ENCODE results near the gene PAMR1.

PAMR1 gene

DNA sequence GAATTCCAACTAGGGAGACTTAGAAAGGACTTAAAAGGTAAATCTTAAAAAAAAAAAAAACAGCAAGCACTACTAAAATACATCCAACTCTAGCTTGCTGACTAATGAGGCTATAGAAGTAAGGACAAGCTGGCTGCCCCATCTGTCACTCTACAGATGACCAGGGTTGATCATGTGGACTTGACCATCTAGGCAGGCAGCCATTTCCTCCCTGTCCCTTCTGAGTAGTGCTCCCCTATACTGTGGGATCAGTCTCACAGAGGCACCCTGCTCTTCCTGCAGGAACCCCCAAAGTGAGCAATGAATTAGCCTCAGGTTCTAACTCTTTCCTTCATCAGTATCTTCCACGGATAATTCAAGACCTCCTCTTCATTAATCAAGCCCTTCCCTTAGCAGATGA is 118.4 kb downstream of the PAMR1 start:
- Histone ChIP-seq H3K4me1 (ENCODE audit: control insufficient read depth, insufficient read depth, low read length, poor library complexity, severe bottlenecking) (no peaks in the 10 kb centered on the region), H3K4me3 (ENCODE audit: extremely low read depth, insufficient read depth, low read length, poor library complexity, severe bottlenecking) (no peak overlapping the region), H3K36me3 (ENCODE audit: control insufficient read depth, insufficient read depth, low read length) (no peaks in the 10 kb centered on the region), H3K9me3 (ENCODE audit: control insufficient read depth, low read length) (no peaks in the 10 kb centered on the region), H3K27ac (ENCODE audit: low read depth, low read length, severe bottlenecking) (no peak overlapping the region)
- WGBS, 2 experiments (ENCODE audit: insufficient coverage in 2 of 2), result 100% methylated on average over 1 of the region's 1 CpG

DNA sequence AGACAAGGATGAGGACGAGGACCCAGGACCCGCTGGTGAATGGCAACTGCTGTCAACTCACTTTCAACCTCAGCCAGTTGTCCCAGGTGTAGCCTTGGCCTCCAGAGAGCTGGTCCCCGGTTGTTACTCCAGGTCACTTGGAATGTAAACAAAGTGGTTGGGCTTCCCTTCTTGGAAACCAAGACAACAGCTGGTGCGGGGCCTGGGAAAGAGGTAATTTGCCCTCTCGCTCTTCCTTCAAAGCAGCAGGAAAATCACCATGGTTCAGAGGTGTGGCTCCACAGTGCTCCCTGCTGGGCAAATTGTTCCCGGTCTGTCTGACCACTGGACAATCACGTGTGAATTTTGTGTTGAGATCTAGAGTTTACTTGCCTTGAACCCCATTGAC is 121.0 kb downstream of the PAMR1 start:
- Histone ChIP-seq H3K9me3 (ENCODE audit: control insufficient read depth, low read length) (no peaks in the 10 kb centered on the region), H3K36me3 (ENCODE audit: control insufficient read depth, insufficient read depth, low read length) (no peaks in the 10 kb centered on the region), H3K27ac (ENCODE audit: low read depth, low read length, severe bottlenecking) (no peak overlapping the region), H3K4me1 (ENCODE audit: control insufficient read depth, insufficient read depth, low read length, poor library complexity, severe bottlenecking) (no peaks in the 10 kb centered on the region), H3K4me3 (ENCODE audit: extremely low read depth, insufficient read depth, low read length, poor library complexity, severe bottlenecking) (no peak overlapping the region)
- WGBS, 2 experiments (ENCODE audit: insufficient coverage in 2 of 2), result 34 to 55% methylated on average over 4 to 6 of the region's 7 CpGs

DNA sequence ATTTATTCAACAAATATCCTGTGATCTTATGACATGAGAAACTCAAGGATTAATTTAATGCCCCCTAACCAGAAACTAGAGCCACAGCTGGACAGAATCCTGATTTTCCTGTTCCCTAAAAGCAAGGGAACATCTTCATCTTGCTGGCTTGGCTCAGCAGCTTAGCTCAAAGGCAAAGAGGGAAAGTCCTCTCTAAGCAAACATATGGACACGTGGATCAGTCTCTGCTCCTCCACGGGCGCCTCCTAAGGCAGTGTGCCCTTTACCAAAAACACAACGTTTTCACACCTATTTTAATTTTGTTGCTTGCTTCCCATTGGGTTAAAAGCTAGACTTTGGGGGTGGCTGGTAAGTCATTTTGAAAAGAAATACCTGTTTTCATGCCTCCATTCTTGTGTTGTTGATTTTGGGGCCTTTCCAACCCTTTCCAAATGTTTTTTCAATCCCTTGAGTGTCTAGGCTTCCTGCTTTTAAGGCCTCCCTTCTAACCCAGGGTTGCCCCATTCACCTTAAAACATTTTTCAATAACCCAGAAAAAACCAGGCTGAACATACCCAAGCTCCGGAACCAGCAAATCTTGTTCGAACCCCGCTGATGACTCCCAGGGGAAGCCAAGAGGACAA is 121.5 kb downstream of the PAMR1 start:
- H3K27ac ChIP-seq (ENCODE audit: low read depth, low read length, severe bottlenecking), result no peak overlapping the region
- H3K4me3 ChIP-seq (ENCODE audit: extremely low read depth, insufficient read depth, low read length, poor library complexity, severe bottlenecking), result no peak overlapping the region
- no peaks in the 10 kb centered on the region for H3K9me3 ChIP-seq (ENCODE audit: control insufficient read depth, low read length)
- H3K36me3 ChIP-seq (ENCODE audit: control insufficient read depth, insufficient read depth, low read length), result no peaks in the 10 kb centered on the region
- no peaks in the 10 kb centered on the region for H3K4me1 ChIP-seq (ENCODE audit: control insufficient read depth, insufficient read depth, low read length, poor library complexity, severe bottlenecking)
- WGBS, 2 experiments (ENCODE audit: insufficient coverage in 2 of 2), result 90 to 96% methylated on average over 6 to 7 of the region's 7 CpGs

DNA sequence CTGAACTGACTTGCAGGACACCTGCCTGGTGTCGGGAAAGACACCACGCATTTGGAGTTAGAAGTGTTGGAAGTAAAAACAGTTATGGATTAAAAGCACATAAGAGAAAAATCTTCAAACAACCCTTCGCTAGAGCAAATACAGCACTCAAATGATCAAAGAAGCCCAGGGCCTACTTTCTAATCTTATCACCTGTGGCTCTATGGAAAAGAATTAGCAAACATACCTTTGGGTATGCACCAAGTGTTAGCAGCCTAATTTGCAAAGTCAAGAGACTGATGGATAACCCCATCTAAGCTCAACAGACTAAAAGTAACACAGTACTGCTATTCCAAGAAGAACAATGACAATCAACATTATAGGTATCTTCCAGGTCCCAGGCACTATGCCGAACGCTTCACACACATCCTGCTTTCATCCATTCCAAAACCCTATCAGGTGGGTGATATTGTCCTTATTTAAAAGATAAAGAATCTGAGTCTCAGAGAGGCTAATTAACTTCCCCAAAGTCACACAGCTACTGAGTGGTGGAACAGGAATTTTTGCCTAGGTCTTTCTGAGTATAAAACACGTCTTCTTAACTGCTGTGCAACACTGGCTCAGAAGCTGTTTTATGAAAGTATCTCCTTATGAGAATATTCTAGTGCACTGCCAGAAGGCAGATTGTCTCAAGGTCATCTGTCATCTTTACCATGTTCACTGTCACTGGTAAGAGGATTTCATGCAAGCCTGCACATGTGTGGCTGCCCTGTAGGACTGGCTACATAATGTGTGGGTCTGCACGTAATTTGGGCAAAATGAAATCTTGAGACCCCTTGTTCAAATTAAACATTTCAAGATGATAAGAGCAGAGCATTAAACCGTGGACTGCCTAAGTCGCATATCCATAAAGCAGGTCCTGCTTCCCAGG is 122.4 kb downstream of the PAMR1 start:
- 87 to 95% methylated on average over 3 to 5 of the region's 9 CpGs for WGBS, 2 experiments (ENCODE audit: insufficient coverage in 2 of 2)
- Histone ChIP-seq H3K4me3 (ENCODE audit: extremely low read depth, insufficient read depth, low read length, poor library complexity, severe bottlenecking) (no peak overlapping the region), H3K4me1 (ENCODE audit: control insufficient read depth, insufficient read depth, low read length, poor library complexity, severe bottlenecking) (no peaks in the 10 kb centered on the region), H3K9me3 (ENCODE audit: control insufficient read depth, low read length) (no peaks in the 10 kb centered on the region), H3K36me3 (ENCODE audit: control insufficient read depth, insufficient read depth, low read length) (no peaks in the 10 kb centered on the region), H3K27ac (ENCODE audit: low read depth, low read length, severe bottlenecking) (no peak overlapping the region)

DNA sequence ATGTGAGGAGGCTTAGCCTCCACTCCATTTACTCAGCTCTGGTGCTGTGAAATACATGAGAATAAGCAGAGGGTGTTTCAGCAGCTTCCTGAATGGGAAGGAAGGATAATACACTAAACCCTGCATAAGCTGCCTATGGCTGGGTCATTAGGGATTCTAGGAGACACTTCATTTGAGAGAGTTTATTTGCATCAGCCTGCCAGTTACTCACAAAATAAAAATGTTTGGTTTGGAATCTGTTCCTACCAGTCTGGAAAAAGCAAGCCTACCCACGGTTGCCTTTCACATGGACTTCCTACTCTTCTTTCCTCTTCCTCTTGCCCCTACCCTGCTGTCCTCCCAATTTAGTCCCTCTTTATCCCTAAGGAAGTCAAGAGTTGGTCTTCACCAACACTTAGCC is 126.5 kb downstream of the PAMR1 start:
- WGBS, 2 experiments (ENCODE audit: insufficient coverage in 2 of 2), result 67 to 89% methylated on average over 1 of the region's 1 CpG
- Histone ChIP-seq H3K27ac (ENCODE audit: low read depth, low read length, severe bottlenecking) (no peak overlapping the region), H3K4me1 (ENCODE audit: control insufficient read depth, insufficient read depth, low read length, poor library complexity, severe bottlenecking) (no peaks in the 10 kb centered on the region), H3K36me3 (ENCODE audit: control insufficient read depth, insufficient read depth, low read length) (no peaks in the 10 kb centered on the region), H3K9me3 (ENCODE audit: control insufficient read depth, low read length) (no peaks in the 10 kb centered on the region), H3K4me3 (ENCODE audit: extremely low read depth, insufficient read depth, low read length, poor library complexity, severe bottlenecking) (no peak overlapping the region)

DNA sequence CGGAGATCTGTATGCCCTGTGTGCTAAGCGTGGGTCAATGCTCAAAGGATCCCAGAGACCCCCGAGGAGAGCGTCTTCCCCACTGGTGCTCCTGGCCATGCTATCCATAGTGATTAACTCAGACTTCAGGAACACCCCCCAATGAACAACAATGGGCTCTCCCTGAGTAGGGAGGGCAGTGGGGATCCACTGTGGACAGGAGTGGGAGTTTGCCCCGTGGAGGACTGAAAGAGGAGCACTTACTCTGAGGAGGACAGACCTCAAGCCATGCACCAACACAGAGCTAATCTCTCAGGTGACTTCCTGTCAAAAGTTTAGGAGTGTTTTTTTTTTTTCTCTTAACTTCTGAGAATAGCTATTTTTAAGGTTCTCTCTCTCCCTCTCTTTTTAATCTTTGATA is 130.5 kb downstream of the PAMR1 start:
- Histone ChIP-seq H3K4me3 (ENCODE audit: extremely low read depth, insufficient read depth, low read length, poor library complexity, severe bottlenecking) (no peak overlapping the region), H3K36me3 (ENCODE audit: control insufficient read depth, insufficient read depth, low read length) (no peaks in the 10 kb centered on the region), H3K4me1 (ENCODE audit: control insufficient read depth, insufficient read depth, low read length, poor library complexity, severe bottlenecking) (no peaks in the 10 kb centered on the region), H3K9me3 (ENCODE audit: control insufficient read depth, low read length) (no peaks in the 10 kb centered on the region), H3K27ac (ENCODE audit: low read depth, low read length, severe bottlenecking) (no peak overlapping the region)
- WGBS, 2 experiments (ENCODE audit: insufficient coverage in 2 of 2), result 100% methylated on average over 1 to 4 of the region's 5 CpGs

DNA sequence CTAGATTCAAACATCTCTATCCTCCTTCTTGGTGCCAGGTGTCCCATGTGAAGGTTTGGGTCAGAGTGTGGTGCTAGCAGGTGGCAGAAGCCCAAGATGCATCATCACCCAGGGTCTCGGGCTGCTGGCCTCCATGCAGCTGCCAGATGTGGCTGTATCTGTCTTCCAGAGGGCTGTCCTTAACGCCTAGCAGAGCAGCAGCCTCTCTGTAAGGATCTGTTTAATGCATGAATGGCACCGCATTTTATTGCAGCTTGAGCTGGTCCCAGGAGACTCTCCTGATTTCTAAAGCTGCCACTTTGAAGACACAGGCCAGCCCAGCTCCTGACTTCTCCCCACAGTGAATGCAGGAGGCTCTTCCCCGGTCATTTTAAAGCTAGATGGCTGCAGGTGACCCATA is 132.3 kb downstream of the PAMR1 start:
- H3K9me3 ChIP-seq (ENCODE audit: control insufficient read depth, low read length), result no peaks in the 10 kb centered on the region
- 69 to 81% methylated on average over 3 of the region's 4 CpGs for WGBS, 2 experiments (ENCODE audit: insufficient coverage in 2 of 2)
- no peak overlapping the region for H3K27ac ChIP-seq (ENCODE audit: low read depth, low read length, severe bottlenecking)
- no peaks in the 10 kb centered on the region for H3K4me1 ChIP-seq (ENCODE audit: control insufficient read depth, insufficient read depth, low read length, poor library complexity, severe bottlenecking)
- no peaks in the 10 kb centered on the region for H3K36me3 ChIP-seq (ENCODE audit: control insufficient read depth, insufficient read depth, low read length)
- no peak overlapping the region for H3K4me3 ChIP-seq (ENCODE audit: extremely low read depth, insufficient read depth, low read length, poor library complexity, severe bottlenecking)

DNA sequence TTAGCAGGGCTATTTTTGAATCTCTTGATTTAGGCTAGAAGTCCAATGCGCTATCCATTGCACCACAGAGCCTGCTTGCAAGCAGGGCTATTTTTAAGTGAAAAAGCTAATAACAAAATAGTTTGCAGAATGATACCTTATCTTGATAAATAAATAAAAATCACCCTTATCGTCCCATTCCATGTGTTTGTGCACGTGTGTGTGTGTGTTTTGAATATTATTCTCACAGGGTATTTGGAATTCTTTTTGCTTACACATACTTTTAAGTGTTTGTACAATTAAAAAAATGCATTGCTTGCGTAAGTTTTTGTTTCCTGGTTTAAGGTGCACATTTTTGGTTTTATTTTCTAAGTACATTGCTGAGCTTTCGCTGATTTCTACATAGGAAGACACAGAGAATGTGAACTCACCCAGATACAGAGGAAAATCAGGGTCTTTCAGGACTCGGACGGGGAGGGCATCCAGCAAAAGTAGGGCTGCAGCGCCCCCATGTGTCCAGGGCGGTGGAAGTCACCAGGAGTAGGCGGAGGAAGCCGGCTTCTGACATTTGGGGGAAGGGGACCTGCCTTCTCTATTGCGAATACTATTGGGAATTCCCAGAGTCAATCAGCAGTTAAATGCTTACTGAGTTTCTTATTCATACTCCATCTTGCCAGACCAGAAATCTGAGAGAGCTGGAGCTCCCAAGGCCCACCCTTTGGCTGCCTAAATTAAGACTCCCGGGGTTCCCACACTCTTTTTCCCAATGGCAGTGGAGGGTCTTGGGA is 133.3 kb downstream of the PAMR1 start:
- 14 to 15% methylated on average over 9 of the region's 13 CpGs for WGBS, 2 experiments (ENCODE audit: insufficient coverage in 2 of 2)
- no peaks in the 10 kb centered on the region for H3K4me1 ChIP-seq (ENCODE audit: control insufficient read depth, insufficient read depth, low read length, poor library complexity, severe bottlenecking)
- H3K9me3 ChIP-seq (ENCODE audit: control insufficient read depth, low read length), result no peaks in the 10 kb centered on the region
- no peak overlapping the region for H3K4me3 ChIP-seq (ENCODE audit: extremely low read depth, insufficient read depth, low read length, poor library complexity, severe bottlenecking)
- no peaks in the 10 kb centered on the region for H3K36me3 ChIP-seq (ENCODE audit: control insufficient read depth, insufficient read depth, low read length)
- no peak overlapping the region for H3K27ac ChIP-seq (ENCODE audit: low read depth, low read length, severe bottlenecking)

DNA sequence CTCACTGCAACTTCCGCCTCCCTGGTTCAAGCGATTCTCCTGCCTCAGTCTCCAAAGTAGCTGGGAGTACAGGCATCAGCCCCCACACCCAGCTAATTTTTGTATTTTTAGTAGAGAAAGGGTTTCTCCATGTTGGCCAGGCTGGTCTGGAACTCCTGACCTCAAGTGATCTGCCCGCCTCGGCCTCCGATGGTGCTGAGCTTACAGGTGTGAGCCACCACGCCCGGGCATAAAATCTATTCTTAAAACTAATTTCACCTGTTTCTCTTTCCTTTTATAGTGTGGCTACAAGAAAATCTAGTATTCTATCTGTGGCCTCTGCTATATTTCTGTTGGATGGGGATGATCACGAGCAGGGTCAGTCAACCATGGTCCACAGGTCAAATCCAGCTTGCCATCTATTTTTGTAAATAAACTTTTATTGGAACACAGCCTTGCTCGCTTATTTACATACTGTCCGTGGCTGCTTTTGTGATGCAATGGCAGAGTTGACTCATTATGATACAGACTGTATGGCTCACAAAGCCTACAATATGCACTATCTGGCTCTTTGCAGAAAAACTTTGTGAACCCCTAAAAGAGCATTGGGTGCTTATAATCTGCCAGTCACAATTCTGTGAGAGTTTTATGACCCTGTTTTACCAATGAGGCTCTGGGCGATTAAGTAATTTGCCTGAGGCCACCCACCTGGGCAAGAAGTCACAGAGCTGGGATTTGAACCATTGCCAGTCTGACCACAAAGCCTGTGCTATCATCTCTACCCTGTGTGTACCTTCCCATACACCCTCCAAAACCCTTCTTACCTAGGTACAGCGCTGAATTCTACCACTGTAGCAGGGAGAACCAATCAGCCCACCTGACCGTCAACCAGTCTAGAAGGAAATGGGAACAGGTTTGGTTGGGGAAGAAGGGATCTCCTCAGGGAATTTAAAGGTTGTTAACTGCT is 134.4 kb downstream of the PAMR1 start:
- no peak overlapping the region for H3K4me3 ChIP-seq (ENCODE audit: extremely low read depth, insufficient read depth, low read length, poor library complexity, severe bottlenecking)
- H3K4me1 ChIP-seq (ENCODE audit: control insufficient read depth, insufficient read depth, low read length, poor library complexity, severe bottlenecking), result no peaks in the 10 kb centered on the region
- WGBS, 2 experiments (ENCODE audit: insufficient coverage in 2 of 2), result 92 to 94% methylated on average over 3 to 4 of the region's 13 CpGs
- H3K27ac ChIP-seq (ENCODE audit: low read depth, low read length, severe bottlenecking), result no peak overlapping the region
- H3K9me3 ChIP-seq (ENCODE audit: control insufficient read depth, low read length), result no peaks in the 10 kb centered on the region
- no peaks in the 10 kb centered on the region for H3K36me3 ChIP-seq (ENCODE audit: control insufficient read depth, insufficient read depth, low read length)

DNA sequence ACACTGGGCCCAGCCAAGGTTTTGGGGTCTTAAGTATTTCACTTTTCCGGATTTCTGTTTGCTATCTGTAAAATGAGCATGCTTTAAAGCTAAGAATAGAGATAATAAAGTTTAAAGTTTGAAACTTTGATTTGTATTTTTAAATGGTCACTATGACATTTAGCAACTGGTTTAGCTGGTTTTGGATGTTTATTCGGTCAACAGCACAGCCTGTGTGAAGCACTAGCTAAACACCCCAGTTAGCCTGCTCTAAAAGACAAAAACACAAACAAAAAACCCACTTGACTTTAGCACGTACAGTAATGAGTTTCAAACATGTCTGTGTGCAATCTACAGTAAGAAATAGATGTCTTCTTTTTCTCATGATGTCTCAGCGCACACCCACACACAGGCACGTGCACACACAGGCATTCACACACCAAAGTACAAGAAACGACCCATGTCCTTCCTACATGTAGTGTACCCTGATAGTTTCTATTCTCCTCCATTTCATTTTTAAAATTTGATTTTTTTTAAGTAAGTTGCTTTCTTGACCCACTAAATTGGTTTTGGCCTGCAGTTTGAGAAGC is 135.4 kb downstream of the PAMR1 start:
- WGBS, 2 experiments (ENCODE audit: insufficient coverage in 2 of 2), result 86 to 88% methylated on average over 2 to 4 of the region's 6 CpGs
- Histone ChIP-seq H3K27ac (ENCODE audit: low read depth, low read length, severe bottlenecking) (no peak overlapping the region), H3K4me1 (ENCODE audit: control insufficient read depth, insufficient read depth, low read length, poor library complexity, severe bottlenecking) (no peaks in the 10 kb centered on the region), H3K36me3 (ENCODE audit: control insufficient read depth, insufficient read depth, low read length) (no peaks in the 10 kb centered on the region), H3K4me3 (ENCODE audit: extremely low read depth, insufficient read depth, low read length, poor library complexity, severe bottlenecking) (no peak overlapping the region), H3K9me3 (ENCODE audit: control insufficient read depth, low read length) (no peaks in the 10 kb centered on the region)

Data from mesodermal cell (in vitro differentiated cells).